Parietal lobe (tissue), 2 donors: ENCODE measurements around the gene NDUFB11. TPM values are rescaled to one million over a fixed set of nuclear protein-coding genes. Genes with fewer than 3 reads are reported as not detected.
A peak's percentile ranks its signal among the peaks of the same experiment; 100 is the strongest.

Experiments used
- small RNA-seq: library from RNA; depleted of rRNA; stranded (forward); fragments of <200 nt; gene quantifications from one replicate; pipeline ENCODE3, GENCODE V24; 2014; ENCODE audit warnings: low replicate concordance
- total RNA-seq: library from RNA; depleted of rRNA; stranded (reverse); fragments of >200 nt; gene quantifications from one replicate; pipeline ENCODE4 v1.2.3, GENCODE V29; 2014

NDUFB11 gene
- total RNA-seq, result 51.3 TPM

DNA sequence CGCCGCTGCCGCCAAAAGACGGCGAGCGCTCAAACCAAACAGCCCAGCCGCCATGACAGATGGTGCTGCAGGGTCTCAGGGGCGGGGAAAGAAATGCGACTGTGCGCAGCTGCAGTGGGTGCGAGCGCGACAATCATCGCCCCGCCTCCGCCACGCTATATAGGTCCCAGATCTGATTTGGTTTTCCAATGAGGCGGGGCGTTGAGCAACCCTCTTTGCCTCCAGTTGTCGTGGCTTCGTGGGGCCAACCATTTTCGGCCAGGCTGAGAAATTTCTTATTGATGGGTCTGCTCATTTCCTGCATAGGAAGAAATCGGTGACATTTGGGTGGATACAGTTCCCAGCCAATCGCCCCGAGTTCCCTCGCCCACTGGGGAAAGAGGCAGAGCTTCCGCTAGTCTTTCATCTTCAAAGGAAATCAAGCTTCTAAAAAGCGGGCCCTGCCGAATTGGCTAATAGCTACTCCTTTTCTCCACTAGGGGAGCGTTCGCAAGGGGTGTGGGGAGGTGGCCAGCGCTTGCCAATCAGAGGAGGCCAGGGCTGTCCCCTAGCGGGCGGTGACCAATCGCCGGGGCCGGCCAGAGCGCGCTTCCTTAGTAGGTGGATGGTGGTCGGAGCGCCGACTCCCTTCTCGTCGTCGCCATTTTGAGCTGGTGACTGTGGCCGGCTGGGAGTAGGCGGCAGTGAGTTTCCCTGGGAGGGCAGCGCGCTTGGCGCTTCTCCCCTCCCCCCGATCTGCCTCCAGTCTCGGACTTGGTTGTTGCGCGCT lies at the start of gene NDUFB11, which contains the start of gene RBM10:
Gene NDUFB11 (minus strand): TSS at position 77 of the 769 bp plus-strand sequence. CDS start 23 bp downstream, at position 54.
Gene RBM10 (plus strand): TSS at position 596 of the 769 bp plus-strand sequence. CDS start 2,261 bp downstream, outside the sequence.

DNA sequence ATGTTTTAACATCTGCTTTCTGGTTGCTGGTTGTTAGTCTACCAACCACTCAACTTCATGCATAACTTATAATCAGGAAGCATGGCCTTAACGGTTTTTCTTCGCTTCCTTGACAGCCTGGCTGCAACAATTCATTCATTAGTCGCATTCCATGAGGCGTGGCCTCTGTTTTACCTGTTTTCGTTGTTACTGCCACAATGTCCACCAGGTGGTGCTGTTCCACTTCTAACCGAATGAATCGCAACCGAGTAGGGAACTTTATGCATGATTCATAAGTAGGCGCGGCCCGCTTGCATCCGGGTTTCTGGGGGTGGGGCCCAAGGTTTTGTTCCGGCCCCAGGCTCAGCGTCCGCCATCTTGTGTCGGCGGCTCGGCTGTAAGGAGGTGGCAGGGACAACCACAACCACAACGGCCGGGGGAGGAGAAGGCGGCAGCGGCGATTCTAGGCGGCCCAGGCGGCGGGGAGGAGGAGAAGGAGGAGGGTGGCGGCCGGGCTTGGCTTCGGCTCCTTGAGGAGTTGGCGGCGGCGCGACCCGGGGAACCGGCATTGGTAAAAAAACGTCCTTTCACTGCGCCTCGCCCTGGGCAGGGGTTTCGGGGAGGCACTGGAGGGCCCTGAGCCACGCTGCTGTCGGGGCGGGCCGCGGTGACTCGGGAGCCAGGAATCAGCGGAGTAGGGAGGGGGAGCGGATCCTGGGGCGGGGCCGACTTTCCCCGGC lies 49.1 kb upstream of the NDUFB11 start, which contains the start of gene UBA1:
Gene UBA1 (plus strand): TSS at position 355 of the 719 bp plus-strand sequence. CDS start 4,974 bp downstream, outside the sequence.

Small RNAs within 50 kb of the gene (small RNA-seq; reads per million reads assigned to genes)
- gene RNU12-2P, result 11.5 reads per million, percentile 91 among the genes with 10 or more reads in this experiment

Other genes with a start within 250 kb of the NDUFB11 start
- 11.0 TPM for gene JADE3, start 232.3 kb downstream of the NDUFB11 start, total RNA-seq
- gene RGN, start 66.3 kb downstream of the NDUFB11 start, total RNA-seq, result 6.9 TPM
- gene RBM10, start 519 bp upstream of the NDUFB11 start, total RNA-seq, result 43.2 TPM
- gene UBA1, start 49.1 kb upstream of the NDUFB11 start, total RNA-seq, result 147 TPM
- gene CDK16, start 74.0 kb upstream of the NDUFB11 start, total RNA-seq, result 93.6 TPM
- 213 TPM for gene USP11, start 88.3 kb upstream of the NDUFB11 start, total RNA-seq
- gene ZNF157, start 225.9 kb upstream of the NDUFB11 start, total RNA-seq, result 5.0 TPM